HG03280 (cell line): ENCODE results near the gene PAMR1.

Experiments used
- ATAC-seq: cut with Tn5 transposase; IDR thresholded peaks from one replicate; pipeline ENCODE4 v1.9.1; 2021; ENCODE audit warnings: mild to moderate bottlenecking, moderate library complexity; ENCODE audit not compliant: unreplicated experiment

The PAMR1 gene

GRCh38 chr11:35463331-35463751, 62.1 kb downstream of the PAMR1 start:
- ATAC-seq = no peak

- no peak for ATAC-seq
These were observed 63.4 kb downstream of the PAMR1 start for GRCh38 chr11:35461917-35462538.

GRCh38 chr11:35459489-35459888, 65.9 kb downstream of the PAMR1 start:
- ATAC-seq = no peak

- ATAC-seq = no peak
These were observed 66.6 kb downstream of the PAMR1 start for GRCh38 chr11:35458846-35459245.

GRCh38 chr11:35454362-35454761, 71.1 kb downstream of the PAMR1 start:
- ATAC-seq = no peak

- ATAC-seq = no peak
These were observed 88.7 kb downstream of the PAMR1 start for GRCh38 chr11:35436581-35437250.

- ATAC-seq = no peak
These were observed 91.8 kb downstream of the PAMR1 start for GRCh38 chr11:35433588-35433987.

GRCh38 chr11:35432464-35432863, 93.0 kb downstream of the PAMR1 start:
- ATAC-seq = no peak

GRCh38 chr11:35427071-35427470, 98.3 kb downstream of the PAMR1 start:
- ATAC-seq = no peak

GRCh38 chr11:35426351-35426750, 99.1 kb downstream of the PAMR1 start:
- ATAC-seq = no peak

GRCh38 chr11:35425603-35426212, 99.7 kb downstream of the PAMR1 start:
- no peak for ATAC-seq

- no peak for ATAC-seq
These were observed 101.1 kb downstream of the PAMR1 start for GRCh38 chr11:35424157-35424940.

GRCh38 chr11:35420371-35420770, 105.0 kb downstream of the PAMR1 start:
- no peak for ATAC-seq

- no peak for ATAC-seq
These were observed 105.5 kb downstream of the PAMR1 start for GRCh38 chr11:35419830-35420333.

- no peak for ATAC-seq
These were observed 106.1 kb downstream of the PAMR1 start, which contains the start of gene SLC1A2 for GRCh38 chr11:35419184-35419829. SLC1A2 (minus strand) TSS chr11:35419558; CDS start chr11:35418966, 592 bp downstream.

GRCh38 chr11:35418282-35419183, 106.9 kb downstream of the PAMR1 start:
- no peak for ATAC-seq

GRCh38 chr11:35415487-35415886, 109.9 kb downstream of the PAMR1 start:
- ATAC-seq = no peak

GRCh38 chr11:35414776-35415175, 110.6 kb downstream of the PAMR1 start:
- no peak for ATAC-seq

GRCh38 chr11:35414311-35414710, 111.1 kb downstream of the PAMR1 start:
- no peak for ATAC-seq

- no peak for ATAC-seq
These were observed 111.8 kb downstream of the PAMR1 start for GRCh38 chr11:35413598-35413997.
